AG20443 (cell line): Measurements from ENCODE around the gene DRD4.
A peak's percentile ranks its signal among the peaks of the same experiment; 100 is the strongest.

Experiments used
- DNase-seq: peaks from one replicate; pipeline ENCODE4 v3.0.0; 2012; ENCODE audit warnings: low spot score, mixed read lengths

Gene DRD4

DNA sequence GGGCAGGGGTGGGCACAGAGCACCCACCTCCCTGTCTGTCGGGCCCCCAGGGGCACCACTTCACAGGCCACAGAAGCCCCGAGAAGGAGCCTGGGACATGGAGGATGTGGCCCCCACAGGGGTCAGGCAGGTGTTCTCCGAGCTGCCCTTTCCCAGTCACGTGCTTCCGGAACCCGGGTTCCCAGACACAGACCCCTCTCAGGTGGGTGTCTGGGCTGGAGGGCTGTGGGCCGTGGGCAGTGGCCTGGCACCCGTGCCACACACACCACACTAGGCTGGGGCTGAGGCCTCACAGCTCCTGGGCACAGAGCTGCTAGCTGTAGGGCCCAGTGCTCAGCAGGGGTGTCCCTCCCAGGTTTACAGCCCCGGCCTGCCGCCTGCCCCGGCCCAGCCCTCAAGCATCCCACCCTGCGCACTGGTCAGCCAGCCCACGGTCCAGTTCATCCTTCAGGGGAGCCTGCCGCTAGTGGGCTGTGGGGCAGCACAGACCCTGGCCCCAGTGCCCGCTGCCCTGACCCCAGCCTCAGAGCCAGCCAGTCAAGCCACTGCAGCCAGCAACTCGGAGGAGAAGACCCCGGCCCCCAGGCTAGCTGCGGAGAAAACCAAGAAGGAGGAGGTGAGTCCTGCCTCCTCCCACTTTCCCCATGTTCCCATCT is 26.8 kb upstream of the DRD4 start:
- DNase-seq = no peak

DNA sequence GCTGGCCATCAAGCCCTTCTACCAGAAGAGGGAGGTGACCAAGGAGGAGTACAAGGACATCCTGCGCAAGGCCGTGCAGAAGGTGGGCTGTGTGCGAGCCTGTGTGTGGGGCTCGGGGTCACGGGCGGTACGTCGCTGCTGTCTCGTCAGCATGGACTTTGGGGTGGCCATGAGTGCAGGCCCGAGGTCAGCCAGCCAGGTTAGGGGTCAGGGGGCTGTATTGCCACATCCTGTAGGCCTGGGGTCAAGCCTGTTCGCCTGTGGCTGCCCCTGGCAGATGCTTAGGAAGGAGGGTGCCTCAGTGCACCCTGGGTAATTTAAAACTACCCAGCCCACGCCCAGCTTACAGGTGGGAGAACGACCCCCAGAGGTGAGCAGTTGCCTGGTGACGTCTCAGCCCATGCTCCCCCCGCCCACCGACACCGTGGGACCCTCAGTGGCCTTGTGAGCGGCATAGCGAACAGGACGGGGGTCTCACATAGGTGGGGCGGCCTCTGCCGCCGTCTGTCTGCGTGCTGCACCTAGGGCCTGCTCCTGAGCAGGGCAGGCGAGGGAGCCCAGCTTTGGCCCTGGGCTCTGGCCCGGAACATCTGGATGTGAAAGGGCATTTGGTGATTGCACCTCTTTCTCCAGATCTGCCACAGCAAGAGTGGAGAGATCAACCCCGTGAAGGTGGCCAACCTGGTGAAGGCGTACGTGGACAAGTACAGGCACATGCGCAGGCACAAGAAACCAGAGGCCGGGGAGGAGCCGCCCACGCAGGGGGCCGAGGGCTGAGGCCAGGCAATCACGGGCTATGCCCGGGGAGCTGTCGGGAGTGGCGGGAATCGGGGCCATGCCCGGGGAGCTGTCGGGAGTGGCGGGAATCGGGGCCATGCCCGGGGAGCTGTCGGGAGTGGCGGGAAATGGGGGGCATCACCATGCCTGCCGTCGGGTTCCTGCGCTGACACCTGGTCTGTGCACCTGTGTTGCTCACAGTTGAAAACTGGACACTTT is 25.8 kb upstream of the DRD4 start:
- no peak for DNase-seq

DNA sequence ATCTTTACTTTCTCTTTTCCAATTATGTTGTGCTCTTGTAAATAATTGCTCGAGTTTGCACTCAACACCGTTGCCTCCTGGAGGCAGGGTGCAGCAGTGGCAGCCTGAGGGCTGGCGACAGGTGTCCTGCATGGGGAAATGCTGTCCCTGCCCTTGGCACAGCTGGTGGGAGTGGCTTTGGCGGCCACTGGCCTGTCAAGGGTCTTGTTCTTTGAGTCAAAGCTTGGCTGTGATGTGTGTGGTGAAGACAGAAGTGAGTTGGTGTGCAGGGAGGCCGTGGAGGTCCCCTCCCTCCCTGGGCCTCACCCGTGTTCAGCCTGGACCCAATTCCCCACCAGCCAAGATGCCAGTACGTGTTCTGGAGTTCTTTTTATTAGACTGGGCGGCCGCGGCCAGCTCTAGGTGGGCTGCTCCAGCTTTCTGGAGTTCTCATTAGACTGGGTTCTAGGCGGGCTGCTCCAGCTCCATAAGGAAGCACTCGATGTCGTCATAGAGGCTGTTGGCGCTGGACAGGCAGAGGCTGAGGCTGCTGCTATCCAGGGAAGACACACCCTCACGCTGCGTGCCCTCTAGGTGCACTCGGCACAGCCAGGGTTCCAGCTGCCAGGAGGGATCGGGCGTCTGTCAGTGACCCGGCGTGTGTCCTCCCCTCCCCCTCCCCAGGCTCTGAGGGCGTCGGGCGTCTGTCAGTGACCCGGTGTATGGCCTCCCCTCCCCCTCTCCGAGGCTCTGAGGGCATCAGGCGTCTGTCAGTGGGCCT is 24.7 kb upstream of the DRD4 start:
- DNase-seq = peak; percentile 42

DNA sequence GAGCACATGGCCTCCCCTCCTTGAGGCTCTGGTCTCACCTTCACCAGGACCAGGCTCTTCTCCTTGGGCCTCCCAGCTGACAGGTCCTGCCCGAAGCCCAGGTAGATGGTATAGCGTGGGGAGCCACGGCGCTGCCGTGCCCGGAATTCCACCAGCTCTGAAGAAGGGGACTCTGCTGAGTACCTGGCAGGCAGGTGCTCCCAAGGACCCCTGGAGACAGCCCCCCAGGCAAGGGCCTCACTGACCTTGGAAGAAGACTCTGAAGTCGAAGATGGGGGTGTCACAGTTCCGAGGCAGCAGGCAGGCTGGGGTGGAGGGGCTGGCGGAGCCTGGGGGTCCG is 24.1 kb upstream of the DRD4 start:
- DNase-seq = no peak

DNA sequence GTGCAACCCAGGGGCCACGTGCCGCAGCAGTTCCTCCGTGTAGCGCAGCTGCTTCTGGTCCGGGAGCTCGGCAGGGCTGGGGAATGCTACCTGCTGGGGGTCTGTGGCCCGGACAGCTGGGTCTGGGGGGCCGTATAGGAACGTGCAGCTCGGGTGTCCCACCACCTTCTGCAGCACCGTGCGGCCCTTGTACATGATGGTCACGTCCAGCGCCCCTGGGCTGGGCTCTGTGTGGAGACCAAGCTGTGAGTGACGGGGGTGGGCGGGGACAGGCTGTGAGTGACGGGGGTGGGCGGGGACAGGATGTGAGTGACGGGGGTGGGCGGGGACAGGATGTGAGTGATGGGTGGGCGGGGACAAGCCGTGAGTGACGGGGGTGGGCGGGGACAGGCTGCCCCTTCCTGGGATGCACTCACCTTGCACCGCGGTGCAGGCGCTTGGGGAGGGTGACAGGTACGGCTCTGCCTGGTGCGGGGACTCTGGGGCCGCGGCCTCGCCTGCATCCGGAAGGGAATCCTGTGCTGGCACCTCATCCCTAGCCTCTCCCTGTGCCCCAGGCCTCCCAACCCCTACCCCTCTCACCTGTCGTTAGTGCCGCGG is 23.6 kb upstream of the DRD4 start:
- no peak for DNase-seq

DNA sequence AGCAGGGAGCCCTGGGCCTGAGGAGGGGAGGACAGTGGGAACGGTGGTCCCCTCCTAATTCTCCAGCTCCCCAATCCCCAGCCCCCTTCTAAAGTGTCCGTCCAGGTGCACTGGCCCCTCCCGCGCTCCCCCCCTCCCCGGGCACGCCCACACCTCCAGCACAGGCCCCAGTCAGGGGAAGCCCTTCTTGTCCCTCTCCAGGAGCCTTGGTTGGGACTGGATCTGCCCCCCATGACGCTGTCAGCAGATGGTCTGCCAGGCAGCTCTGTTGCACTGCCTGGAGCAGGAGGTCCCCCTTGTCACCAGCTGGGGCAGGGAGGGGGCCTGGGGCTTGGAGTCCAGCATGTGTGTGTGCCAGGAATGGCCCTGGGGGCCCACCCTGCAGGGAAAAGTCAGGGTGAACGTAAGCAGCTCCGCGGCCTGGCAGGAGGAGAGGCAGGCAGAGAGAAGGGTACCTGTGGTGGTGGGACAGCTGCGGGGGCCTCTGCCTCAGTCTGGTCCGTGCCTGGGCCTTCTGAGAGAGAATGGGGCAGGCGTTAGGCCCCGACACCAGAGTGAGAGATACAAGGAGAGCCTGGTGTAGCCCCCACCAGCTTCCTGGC is 22.9 kb upstream of the DRD4 start:
- no peak for DNase-seq

DNA sequence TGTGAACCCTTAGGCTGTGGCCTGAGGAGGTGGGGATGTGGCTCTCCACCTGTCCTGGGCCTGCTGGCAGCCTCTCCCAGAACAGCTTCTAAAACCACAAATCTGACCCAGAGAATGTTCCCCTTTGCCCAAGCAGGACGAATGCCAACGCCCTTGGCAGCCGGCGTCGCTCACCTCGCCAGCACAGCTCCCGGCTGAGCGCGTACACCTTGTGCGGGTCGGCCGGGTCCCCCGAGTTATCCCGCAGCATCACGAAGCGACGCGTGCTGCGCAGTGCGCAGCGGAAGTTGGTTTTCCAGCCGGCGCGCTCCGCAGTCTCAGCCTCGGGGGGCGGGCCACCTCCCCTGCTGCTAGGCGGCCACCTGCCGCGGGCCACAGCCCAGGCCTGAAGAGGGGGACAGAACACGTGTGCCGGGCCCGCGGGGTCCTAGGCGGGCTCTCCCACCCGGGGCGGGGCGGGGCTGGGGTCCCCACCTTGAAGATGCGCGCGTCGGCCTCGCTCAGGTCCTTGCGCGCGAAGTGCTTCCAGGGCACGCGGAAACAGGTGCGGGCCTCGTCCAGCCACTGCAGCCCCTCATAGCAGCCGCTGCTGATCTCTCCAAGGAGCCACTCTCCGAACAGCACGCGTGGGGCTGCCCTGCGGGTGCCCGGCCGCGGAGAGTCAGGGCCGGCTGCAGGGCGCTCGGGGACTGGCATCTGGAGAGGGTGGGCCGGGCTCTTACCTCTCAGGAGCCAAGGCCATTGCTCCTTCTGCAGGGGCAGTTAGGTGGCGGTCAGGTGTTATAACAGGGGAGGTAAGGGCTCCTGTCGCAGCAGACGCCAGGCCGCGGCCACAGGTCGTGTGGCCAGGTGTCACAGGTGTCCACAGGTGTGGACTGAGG is 22.2 kb upstream of the DRD4 start:
- DNase-seq = no peak

DNA sequence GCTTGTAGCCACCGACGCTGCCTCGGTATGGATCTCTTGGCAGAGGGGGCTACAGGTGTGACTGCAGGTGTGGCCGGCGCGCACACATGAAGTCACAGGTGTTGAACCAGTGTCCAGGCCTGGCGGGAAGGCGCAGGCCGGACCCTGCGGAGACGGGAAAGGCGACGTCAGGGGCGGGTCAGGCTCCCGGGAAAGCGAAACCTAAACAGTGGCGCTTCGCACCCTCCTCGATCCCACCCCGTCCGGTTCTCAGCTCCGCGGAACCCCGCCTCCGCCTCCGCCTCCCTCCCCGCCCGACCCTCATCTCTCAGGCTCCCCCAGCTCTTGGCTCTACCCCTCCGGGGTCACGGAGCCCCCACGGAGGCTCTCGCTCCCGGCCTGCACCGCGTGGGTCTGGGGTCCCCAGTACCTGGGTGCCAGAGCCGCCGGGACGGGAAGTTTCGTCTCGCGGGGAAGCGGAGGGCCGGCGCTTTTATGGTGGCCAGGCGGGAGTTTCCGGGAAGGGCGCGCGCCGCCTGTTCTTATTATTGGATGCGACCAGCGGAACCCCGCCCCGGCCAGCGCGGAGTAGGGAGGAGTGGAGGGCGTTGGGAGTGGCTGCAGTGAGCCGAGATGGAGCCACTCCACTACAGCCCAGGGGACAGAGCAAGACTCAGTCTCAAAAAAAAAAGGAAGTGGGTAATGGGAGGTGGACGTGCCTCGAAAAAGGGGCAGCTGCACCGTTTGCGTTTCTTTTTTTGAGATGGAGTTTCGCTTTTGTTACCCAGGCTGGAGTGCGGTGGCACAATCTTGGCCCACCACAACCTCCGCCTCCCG is 21.4 kb upstream of the DRD4 start, which contains the start of gene IRF7:
TSS of gene IRF7 (minus strand) at position 447 of the 816 bp plus-strand sequence. CDS start 586 bp downstream, outside the sequence.
- DNase-seq = peak; percentile 96

DNA sequence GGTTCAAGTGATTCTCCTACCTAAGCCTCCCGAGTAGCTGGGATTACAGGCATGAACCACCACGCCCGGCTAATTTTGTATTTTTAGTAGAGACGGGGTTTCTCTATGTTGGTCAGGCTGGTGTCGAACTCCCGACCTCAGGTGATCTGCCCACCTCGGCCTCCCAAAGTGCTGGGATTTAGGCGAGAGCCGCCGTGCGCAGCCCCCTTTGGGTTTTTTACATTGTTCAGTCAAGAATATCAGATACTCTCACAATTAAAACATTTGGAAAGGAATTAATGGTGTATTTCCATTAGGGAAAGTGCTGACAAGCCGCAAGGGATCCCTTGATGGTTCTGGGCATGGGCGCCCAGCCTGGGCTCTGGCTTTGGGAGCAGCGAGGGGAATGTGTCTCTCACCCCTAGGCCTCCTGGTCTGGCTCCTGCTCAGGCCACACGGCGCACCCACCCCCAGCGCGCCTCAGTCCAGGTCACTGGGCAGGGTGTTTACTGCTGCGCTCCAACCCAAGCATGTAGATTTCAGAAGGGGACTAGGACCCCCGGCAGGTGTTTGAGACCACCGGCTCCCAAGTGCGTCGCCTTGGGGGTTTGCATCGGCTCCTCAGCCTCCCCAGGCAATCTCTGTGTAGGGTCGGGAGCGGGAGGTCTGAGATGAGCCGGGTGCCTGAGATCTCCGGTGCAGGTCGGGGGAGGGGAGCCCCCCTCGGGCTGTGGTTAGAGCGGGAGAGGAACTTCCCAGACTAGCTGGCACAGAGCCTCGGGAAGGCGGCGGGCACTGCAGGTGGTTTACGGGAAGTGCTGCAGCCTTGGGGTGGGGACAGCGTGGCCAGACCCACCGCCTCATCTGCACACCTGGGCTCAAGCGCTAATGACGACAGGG is 20.5 kb upstream of the DRD4 start:
- no peak for DNase-seq

DNA sequence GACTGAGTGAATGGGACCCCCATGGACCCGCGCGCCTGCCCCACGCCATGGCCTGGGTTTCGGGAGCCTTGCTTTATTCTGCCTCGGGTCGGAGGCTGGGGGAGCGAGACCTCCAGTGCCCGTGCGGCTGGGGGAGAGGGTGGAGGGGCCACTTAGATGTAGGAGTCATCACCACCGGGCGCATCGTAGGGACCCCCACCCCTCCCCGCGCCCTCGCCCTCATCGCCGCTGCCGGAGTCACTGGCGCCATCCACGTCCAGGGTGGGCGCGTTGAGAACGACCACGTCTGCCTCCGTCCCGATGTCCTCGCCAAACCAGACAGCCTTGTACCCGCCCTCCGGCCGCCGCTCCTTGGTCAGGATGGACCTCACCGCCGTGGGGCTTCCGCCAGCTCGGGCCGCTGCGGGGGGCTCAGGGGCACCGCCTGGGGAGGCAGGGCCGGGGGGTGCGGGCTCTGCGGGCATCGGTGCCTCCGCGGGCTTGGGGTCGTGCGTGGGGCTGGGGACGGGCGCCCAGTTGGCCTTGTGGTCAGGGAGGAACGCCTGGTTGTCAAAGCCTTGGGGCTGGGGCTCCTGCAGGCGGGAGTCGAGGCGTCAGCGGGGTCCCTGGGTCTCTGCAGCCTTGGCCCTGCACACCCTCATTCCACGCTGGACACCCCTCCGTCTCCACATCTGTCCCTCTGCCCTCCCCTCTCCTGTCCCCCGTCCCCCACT is 19.7 kb upstream of the DRD4 start:
- DNase-seq = no peak

DNA sequence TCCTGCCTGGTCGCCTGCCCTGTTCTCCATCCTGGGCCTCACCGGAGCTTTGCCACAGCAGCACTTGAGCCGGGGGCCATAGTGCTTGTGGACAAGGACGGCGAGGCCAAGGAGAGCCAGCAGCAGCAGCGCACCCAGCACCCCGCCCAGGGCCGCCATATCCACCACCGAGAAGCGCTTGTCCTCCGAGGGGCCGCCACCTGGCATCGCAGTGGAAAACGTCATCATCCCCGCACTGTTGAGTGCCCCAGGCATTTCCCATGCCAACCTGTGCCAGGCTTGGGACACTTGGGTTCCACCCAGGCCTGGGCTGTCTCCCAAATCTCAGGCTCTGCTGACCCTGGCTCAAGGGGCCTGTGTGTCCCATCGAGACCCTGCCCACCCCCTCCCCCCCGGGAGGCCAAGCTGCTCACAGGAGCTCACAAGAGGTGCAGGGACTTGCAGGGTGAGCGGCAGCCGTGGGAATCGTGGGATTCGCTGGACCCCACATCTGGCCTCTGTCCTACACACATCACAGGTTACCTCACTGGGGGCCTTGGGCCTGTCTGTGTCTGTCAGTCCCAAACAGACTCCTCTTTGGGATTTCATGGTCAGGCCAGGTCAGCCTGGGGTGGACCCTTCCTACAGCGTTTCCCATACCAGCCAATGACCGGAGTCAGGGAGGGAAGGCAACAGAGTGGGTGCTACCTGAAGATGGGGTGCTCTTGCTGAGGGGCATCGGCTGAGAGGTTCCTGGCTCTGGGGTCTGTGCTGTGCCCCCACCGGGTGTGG is 19.0 kb upstream of the DRD4 start:
- no peak for DNase-seq

DNA sequence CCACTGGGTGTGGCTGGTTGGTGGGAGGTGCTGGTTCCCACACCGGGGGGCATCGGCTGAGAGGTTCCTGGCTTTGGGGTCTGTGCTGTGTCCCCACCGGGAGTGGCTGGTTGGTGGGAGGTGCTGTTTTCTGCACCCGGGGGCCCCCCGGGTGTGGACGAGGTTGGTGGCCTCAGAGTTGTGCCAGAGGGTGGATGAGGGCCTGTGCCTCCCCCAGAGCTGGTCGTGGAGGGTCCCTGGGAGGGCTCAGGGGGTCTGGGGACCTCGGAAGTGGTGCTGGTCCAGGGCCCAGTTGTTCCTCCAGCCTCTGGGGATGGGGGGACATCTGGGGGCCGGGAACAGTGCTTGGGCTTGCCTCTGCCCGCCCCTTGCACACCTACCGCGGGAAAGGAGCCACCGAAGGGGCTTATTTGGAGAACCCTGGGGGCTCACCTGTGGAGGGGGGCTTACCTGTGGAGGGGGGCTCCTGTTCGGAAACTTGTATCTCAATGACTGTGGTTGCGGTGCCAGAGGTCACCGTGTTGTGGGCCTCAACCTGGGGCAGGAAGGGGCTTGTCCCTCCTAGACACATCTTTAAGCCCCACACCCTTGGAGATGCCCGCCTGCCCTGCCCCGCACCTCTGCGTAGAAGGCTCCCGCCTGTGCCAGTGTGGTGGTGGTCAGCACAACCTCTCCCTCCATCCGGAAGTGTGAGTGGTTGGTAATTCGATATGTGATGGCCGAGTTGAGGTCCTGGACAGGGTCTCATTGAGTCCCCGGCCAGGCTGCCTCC is 18.0 kb upstream of the DRD4 start:
- DNase-seq = no peak

DNA sequence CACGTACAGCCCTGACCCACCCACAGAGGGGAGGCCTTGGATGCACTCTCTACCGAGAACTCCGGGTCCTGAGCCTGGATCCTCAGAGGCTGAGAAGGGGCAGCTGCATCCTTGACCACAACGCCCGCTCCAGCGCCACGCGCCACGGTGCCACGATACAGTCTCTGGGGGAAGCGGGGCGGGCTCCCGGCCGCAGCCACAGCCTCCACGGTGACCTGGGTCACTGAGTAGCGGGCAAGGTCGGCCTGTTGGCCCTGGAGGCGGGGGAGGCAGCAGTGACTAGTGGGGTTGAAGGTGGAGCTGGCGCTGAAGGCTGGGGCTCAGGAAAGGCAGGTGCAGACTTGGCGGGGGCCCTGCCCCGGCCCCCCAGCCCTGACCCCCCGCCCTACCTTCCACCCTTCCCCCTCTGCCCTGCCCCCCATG is 17.4 kb upstream of the DRD4 start:
- DNase-seq = no peak

DNA sequence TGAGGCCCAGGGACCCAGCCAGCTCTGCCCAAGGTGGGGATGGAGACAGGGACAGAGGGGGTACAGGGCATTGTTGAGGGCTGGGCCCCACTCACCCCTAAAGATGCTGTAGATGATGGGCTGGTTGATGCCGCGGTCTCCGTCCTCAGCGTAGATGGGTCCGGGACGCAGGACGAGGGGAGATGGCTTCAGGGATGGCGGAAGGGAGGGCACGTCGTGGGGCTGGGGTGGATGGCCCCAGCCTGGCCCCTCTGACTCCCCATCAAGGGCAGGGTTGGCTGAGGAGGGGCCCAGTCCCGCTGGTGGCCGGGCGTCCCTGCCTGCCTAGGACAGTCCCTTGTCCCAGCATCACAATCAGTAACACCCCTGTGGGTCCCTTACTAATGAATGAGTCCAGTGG is 16.9 kb upstream of the DRD4 start:
- DNase-seq = no peak

DNA sequence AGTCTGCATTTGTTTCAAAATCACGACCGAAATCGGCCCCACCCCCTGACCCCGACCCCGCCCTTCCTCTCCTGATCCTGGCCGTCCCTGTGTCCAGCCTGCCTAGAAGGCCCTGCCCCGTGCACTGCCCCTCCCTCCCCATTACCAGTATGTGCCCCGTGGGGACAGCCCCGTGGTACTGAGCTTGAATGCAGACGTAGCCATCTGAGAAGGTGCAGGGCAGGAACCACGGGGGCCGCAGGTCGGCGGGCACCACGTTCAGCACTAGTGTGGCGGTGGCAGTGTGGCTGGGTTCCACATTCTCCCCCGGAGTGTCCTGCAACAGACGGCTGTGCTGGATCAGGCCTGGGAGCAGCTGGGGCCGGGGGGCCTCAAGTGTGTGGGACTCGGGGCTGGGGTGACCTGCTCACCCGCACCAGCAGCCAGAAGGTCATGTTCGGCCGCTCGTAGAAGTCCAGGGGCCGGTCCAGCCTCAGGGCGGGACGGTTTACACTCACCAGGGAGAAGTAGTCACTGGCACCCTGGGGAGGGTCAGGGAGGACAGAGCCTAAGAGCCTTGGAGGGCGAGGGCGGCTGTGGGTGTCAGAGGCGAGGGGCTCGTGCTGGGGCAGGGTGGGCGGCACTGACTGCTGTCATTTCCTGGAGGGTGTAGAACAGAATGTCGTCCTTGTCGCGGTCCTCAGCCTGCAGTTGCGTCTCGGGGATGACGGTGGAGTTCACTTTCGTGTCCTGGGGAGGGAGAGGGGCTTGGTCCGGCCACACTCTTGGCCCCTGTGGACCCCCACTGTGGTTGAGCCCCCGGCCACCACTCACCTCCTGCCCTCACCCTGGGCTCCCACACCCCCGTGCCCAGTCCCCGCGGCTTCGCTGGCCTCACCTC is 15.9 kb upstream of the DRD4 start:
- DNase-seq = no peak

DNA sequence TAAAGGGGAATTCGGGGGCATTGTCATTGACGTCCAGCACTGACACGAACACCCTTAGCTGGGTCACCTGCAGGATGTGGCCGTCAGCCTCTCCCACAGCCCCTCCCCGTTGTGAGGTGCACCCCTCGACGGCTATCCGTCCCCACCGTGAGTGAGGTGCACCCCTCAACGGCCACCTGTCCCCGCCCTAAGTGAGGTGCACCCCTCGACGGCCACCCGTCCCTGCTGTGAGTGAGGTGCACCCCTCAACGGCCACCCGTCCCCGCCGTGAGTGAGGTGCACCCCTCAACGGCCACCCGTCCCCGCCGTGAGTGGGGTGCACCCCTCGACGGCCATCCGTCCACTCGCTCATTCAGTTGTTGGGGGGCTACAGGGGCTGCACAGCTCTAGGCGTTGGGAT is 15.2 kb upstream of the DRD4 start:
- DNase-seq = no peak
